ENCODE measurements around the gene DLG5.

Gene DLG5

DNA sequence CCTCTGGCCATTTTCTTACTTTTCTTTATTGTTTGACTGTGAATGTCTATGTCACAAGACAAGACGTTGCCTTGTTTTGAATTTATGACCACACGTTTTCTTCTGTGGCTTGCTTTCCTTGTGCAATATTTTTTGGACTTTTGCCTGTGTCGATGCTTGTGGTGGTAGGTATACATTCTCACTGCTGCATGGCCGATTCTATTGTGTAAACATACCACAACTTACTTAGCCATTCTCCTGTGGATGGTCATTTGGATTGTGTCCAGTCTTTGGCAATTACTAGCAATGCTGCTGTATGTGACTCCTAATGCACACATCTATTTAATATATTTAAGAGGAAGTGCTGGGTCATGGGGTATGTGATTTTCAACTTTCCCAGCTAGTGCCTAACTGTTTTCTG, 18.0 kb upstream of the DLG5 start:
- no peak for DNase-seq

DNA sequence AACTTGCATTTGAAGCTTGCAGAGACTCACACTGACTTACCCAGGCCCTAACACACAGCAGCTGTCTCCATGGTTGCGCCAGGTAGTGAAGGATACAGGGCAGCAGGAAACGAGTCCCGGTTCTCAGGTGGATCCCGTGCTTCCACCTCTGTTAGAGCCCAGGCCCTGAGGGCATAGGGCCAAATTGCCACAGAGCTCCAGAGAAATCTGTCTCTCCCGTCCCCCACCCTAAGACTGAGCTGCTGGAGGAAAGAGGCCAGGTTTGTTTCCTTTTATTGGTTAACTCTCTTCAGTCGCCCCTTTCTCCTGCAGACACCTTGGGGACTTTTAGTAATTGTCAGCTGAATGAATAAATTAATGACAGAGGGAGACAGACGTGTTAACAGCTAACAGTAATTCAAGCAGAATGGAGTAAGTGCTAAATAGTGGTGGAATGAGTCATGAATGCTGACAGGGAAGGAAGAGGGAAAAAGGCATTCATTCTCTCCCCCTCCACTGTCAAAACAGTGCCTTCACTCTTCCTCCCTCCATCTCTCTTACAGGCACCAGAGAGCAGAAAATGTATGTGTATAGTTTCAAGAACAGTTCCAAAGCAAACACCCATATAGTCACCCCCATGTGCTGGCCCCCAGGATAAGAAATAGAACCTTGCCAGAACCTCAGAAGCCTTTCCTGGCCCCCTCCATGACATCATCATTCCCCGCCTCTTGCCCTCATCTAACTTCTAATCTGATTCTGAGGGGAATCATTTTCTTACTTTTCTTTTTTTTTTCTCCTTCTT, 16.8 kb upstream of the DLG5 start:
- no peak for DNase-seq

DNA sequence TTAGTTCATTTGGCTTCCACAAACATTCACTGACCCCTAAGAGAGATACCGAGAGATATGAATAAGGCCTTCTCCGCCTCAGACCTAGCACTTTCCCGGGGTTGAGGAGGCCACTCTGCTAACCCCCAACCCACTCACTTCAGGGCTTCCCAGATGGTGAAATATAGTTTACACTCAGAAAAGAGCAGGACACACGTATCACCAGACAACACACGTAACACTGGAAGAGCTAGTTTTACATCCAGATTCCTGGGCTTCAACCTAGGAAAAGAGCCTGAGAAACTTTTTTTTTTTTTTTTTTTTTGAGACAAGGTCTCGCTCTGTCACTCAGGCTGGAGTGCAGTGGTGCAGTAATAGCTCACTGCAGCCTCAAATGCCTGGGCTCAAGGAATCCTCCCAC, 15.2 kb upstream of the DLG5 start:
- no peak for DNase-seq

DNA sequence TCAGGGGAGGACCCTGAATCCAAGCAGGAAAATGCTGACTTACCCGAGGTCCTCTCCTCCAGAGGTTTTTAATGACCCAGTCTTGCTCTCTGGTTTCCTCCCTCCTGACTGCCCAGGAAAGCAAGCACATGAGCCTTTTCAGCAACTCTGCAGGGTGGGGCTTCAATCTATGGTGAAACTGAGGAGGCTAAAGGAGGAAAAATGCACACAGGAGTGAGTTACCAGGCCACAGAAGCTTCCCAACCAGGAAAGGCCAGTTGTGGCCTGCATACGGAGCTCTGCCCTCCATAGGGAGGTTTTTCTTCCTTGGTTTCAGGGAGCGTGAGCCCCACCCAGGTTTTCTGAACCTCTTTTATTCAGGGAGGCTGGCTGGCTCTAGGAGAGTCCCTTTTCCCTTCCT, 14.1 kb upstream of the DLG5 start:
- no peak for DNase-seq

DNA sequence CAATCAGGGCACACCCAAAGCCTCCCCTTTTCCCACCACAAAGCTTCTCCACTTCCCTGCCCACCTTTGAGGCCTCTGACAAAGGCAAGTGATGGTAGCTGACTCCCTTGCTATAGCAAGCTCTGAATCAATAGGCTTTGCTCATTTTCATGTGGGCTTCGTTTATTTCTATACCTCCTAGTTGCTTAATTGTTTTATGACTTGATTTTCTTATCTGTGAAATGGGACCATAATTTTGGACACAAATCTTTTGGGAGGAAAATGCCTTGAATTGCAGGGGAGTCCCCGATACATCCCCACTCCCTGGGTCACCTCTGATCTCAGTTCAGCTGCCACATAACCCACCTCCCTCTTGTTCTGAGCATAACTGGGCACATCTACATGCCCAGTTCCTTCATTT, 13.7 kb upstream of the DLG5 start:
- DNase-seq, result no peak

DNA sequence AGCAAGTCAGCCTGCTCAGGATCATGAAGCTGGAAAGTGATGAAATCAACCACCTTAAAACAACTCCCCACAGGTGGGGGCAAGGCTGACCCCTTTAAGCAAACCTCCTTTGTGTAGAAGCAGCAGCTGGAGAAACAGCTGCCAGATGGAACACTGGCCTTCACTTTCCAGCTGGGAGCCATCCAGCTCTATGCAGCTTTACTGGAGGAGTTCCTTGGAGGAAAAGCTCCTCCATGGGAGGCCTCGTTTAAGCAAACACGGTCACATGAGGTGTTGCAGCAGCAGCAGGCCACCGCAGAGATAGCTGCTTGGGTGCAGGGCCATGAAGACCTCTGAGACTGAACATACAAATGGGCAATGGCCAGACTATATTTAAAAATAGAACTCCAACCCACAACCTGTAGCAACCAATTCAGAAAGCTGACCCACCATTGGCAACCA, 13.0 kb upstream of the DLG5 start:
- DNase-seq, result no peak

DNA sequence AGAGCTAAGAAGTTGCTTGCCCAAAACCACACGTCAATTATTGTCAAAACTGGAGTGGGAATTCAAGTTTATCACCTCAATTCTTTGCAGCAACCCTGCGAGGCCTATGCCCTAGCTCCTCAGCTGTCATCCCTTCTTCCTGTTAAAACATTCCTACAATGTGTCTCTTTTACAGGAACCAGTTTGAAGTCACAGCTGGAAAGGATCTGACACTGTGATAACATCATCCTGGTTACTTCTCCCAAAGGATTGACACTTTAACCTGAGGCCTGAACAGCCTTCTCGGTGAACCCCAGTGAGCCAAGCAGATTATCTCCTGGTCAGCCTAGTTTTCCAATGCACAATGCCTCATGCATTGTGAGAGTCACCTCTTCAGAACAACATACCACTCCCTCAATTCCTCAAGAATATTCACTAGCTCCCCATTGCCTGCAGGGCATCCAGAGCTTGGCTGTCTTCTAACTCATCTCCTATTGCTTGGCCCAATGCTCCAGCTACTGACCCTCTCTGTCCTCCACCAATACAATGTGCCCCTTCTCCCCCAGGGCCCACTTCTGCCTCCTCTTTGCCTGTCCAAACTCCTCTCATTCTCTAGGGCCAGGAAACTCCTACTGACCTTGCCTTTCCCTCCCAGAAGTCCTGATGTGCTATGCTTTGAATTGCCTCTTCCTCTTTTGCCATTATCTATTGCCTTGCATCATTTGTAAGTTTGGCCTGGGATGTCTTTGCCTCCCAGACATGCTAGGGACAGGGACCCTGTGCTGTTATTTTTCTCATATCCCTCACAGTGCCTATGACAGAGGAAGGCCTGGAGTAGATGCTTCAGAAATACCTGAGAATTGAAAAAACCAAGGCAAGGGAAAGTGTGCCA, 10.4 kb upstream of the DLG5 start:
- DNase-seq, result no peak

DNA sequence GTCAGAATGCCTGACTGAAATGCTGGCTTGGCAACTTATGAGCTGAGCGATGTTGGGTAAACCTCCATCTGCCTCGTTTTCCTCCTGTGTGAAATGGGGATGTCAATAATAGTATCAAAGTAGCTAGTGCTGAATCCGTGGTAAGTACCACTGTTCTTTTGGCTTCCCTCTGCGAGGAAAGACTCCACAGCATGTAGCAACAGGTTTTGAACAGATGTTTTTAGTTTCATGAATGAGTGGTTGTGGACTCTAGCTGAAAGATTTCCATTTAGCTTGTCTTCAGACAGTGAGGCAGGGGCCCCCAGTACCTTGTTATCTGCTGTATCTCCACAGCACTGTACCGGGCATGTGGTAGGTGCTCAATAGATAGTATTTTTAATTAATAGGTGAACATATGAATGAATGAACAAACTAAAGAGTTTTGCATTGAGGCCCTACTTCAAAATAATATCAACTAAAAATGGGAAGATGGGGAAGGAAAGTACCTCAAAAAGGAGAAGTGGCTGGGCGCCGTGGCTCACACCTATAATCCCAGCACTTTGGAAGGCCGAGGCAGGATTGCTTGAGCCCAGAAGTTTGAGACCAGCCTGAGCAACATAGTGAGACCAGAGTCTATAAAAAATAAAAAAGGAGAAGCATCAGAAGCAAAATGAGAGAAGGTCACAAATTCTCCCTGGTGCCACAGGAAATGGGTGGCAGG, 5.6 kb upstream of the DLG5 start:
- no peak for DNase-seq

DNA sequence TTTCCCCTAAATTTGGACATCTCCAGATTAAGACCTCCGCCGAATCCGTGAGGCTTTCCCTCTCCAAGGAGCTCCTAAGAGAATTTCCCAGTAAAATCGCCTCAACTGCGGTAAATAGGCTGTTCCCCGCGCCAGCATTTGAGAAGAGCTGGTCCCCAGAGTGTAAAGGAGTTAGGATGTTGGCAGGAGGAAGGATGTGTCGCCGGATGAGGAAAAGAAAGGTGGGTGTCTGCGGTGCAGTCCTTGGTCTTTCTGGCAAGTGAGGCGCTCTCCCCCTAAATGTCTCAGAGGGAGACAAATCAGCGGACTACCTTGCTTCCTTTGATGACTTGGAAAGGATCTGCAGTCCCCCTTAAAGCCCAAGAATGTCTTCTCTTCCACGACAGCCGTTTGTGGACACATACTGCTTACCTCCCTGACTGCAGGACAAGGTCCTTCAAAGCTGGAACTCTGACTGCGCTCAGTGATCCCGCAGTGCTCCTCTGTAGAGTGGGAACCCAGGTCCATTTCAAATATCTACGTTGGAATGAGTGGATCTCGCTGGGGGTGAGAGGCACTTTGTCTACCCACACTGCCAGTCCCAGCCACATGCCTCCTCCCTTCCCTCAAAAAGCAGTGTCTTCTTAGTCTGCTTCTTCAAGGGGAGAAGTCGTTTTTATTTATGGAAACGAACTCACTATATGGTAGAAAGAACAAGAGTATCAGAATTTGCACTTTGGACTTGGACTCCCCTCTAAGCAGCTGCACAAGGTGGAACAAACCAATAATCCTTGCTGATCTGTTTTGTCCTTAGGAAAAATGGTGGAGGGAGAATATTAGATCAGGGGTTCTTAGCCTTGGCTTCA, 1.1 kb upstream of the DLG5 start:
- peak in 10 of 58 donors; percentile 7 to 34 (median 22) for DNase-seq

DNA sequence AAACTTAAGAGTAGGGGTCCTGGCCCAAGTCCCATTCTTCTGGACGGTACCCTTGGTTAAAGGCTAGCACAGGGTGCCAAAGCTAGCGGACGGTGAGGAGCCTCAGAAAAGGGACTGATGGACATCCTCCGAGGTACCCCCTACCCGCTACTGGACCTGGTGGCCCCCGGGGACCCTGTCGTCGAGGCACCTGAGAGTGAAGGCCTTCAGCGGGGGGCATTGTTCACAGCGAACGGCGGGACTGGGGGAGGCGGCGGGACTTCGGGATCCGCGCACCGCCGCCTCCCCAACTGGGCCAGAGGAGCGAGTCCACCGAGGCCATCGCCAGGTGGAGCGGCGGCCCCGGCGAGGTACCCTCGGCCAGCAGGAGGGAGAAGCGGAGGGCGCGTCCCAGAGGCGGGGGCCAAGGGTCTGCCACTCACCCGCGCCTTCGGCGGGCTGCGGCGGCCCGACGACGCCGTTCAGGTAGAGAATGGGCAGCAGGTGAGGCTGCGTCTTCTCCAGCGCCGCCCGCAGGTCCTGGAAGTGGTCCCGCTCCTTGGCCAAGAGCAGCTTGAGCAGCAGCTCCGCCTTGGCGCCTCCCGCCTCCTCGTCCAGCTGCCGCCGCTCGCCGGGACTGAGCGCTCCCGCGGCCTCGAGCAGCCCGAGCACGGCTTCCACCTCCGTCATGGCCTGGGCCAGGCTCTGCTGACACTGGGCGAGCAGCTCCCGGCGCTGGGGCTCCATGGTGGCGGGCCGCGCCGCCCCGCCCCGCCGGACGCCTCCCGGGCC, 575 bp downstream of the DLG5 start:
- peak in 39 of 58 donors; percentile 9 to 67 (median 30) for DNase-seq

DNA sequence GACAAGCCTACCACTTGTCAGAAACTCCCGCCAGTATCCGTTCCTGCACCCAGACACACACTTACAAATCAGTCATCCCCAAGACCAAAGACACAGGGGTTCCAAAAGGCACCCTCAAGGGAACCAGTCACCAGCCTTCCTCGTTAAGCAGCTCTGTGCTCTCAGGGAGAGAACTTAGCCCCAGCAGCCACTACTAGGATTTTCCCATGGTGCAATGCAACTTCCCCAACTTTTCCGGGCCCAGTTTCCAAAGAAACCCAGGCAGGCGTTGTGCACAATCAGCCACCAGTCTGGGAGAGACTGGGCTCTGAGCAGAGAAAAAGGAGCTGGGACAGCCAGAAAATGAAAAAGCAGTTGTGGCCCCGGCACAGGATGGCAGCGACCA, 1.2 kb downstream of the DLG5 start:
- peak in 35 of 58 donors; percentile 3 to 61 (median 28) for DNase-seq

DNA sequence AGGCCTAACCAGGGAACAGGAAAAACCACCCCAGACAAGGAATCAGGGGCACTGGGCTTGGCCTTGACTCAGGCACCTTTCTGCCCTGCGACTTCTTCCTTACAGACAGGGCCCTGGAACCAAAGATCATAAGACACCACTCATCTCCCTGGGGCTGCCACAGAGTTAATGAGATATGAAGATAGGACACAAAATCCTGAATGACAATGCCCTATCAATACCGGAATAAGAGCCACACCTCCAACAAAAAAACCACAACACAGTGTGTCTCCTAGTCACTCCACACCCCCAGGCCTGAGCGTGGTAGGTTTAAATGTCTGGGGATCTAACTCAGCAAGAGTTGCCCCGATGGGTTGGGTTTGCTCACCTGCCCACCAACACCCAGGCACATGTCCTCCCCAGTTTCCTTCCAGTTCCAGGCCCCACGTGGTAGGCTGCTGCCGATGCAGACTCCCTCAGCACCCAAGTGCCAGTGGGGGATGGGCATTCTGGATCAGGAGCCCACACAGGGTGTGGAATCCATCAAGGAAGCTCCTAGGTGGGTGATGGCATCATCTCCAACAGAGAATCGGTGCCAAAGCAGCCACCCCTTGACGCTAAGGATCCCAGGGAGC, 3.9 kb downstream of the DLG5 start:
- DNase-seq, result no peak

DNA sequence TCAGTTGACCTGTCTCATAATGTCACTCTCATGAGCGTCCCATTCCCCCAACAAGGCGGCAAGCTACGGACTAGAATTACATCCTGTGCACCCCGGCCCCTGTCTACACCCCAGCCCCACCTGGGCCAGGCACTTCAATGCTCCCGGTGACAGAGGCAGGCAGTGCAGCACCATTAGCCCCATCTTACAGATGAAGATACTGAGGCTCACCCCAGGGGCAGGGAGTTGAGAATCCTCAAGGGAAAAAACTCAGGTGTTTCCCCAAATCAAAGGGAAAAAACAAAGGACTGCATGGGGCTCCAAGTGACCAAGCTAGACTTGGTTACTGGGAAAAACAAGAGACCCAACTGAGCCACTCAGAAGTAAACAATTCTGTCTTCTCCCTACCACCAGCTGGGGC, 4.5 kb downstream of the DLG5 start:
- DNase-seq, result no peak

DNA sequence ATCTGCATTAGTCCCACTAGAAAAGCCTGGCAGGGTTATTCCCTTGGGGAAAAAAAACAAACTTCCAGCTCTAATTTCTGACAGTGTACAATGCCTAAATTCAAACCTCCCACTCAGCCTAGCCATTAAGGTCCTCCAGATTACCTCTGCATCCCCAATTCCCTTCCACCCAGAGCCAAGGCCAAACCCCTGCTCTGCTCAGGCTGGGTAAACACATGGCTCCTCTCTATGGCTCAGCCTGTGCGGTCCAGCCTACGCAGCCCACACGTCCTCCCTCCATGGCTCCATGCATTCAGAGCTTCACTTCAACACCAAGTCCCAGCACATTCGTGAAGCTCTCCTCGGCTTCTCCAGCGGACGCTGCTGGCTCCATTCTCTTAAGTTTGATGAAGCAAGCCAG, 5.2 kb downstream of the DLG5 start:
- no peak for DNase-seq

DNA sequence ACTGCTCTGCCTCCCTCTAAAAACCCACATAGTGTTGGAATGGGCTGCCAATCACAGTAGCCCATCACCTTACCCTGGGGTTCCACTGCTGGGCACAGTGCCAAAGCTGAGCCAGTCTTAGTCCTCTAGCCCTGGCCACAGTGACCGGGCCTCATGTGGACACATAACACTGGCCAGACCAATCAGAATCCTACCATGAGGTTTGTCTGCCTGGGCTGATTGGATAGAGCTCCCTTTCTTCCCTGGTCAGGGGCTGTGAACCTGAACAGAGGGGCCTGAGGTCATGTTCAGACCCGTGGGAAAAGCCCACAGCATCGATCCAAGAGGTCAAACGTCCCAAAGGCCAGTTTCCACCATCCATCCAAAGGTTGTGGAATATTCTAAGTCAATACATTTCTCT, 6.1 kb downstream of the DLG5 start:
- DNase-seq, result no peak

DNA sequence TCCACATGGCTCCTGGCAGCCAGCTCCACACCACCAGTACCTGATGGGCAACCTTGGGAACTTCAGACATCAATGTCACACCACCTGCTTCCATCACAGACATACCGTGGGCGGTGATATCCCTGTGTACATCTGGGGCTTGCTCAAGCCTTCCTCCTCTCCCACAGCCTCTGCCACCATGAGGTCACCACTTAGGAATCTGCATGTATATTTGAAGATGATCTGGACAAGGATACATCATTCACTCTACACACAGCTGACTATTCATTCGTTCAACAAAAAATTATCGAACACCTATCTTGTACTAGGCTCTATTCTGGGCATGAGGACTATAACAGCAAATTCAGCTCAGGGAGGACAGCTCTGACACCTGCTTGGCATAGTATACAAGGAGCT, 6.8 kb downstream of the DLG5 start:
- no peak for DNase-seq

DNA sequence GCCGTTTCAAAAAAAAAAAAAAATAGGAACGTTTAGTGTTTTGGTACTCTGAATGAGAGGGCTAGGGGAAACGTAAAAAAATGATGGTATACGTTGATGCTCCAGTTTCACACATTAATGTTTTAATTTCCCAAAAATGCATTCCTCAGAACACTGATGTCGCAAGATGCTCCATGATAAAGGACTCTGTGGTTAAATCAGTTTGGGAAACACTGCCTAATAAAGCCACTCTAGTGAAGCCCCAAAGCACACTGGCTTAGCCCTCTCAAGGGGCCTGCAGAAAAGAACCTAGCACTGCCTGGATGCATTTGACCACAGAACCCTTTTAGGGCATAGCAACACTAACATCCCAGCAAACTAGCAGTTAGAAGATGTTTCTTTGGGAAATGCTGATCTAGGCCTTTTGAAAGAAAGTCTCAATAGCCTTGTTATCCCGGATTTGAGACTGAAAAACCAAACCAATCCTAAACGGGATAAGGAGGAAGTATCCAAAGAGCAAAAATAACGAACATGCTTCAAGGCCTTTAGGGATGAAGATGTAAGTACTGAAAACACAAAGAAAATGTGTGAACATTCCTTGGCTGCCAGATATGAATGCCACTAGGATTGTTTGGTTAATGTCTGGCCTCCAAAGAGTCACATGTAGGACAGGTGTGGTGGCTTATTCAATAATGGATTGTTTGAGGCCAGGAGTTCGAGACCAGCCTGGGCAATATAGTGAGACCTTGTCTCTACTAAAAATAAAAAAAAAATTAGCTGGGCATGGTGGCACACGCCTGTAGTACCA, 11.0 kb downstream of the DLG5 start:
- no peak for DNase-seq

DNA sequence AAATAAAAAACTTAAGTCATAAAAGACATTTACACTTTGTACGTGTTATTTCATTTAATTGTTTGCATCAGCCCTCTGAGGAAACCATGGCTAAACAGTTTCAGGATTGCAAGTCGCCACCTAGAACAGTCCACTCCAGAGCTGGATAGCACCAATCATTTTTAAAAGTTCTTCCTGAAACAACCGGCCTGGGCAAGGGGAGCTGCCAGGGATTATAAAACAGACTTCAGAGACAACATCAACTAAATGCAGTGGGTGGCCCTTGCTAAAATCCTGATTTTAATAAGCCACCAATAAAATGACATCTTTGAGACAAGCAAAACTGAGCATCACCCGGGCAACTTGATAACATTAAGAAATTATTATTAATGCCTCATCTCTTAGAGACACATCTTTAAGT, 13.5 kb downstream of the DLG5 start:
- DNase-seq, result no peak

DNA sequence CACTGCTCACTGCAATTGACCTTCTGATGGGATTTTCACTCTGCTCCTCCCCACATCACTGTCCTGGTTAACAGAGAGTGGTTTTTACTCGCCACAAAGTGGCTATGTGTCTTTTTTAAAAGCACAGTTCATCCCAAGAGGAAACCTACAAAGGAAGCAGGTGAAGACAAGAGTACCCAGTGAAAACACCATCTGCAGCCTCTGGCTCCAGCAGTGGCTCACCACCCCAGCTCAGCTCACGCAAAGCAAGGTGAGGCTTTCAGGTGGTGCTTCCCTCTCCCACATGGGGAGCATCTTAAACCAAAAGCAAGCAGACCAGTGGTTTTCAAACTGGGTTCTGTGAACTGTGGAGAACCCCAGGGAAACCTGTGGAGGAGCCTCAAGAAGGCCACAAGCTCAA, 14.0 kb downstream of the DLG5 start:
- no peak for DNase-seq
